ENCODE measurements around the gene LRRC8D.

- TF ChIP-seq CTCF (IDR thresholded peaks at IDR 0.05; ENCODE audit: insufficient read depth, low read length, poor library complexity, severe bottlenecking): peak; percentile 64
- TF ChIP-seq EZH2phosphoT487 (conservative IDR thresholded peaks at IDR 0.05; ENCODE audit: low read length): no peak
Measured at GRCh38 chr1:89843273-89844130, 22.7 kb downstream of the LRRC8D start.

Measured in SU-DHL-6 (cell line).